Germinal center (tissue), 1 donor: ENCODE measurements around the gene SCO2.

Experiments
- DNase-seq: peaks from one replicate; pipeline ENCODE4 v3.0.0; 2012; ENCODE audit warnings: mixed read lengths, low spot score

SCO2 gene

DNA sequence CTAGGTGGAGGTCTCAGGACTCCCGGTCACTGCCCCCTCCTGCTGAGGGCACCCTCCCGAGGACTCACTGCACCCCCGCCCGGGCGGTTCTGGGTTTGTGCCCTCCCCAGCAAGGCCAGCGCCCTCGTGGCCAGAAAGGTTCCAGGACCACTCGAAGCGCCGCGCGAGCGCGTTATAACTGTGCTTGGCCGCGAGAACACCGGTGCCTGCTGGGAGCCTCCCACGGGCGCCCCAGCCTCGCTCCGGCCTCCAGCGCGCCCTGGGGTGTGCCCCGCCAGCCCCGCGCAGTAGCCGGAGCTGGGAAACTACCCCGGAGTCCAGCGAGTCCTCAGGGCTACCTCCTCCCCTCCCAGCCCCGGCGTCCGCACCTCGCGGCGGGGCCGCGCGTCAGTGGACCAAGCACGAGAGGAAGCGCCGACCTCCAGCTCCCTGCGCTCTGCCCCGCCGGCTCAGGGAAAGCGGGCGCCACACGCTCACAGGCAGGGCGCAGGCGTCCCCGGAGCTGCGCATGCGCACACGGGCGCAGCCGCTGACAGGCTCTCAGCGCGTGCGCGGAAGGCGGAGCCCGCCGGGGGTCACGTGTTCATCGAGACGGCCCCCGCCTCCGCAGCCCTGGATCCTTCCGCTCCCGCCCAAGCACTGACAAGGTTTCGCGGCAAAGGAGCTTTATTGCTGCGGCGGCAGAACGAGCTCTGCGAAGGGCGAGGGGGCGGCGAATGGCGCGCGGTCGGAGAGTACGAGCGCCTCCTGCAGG, at the start of gene SCO2:
SCO2 (minus strand) TSS at position 495 of the 754 bp plus-strand sequence. CDS start 1,187 bp downstream, outside the sequence.
- DNase-seq, result peak; percentile 99

DNA sequence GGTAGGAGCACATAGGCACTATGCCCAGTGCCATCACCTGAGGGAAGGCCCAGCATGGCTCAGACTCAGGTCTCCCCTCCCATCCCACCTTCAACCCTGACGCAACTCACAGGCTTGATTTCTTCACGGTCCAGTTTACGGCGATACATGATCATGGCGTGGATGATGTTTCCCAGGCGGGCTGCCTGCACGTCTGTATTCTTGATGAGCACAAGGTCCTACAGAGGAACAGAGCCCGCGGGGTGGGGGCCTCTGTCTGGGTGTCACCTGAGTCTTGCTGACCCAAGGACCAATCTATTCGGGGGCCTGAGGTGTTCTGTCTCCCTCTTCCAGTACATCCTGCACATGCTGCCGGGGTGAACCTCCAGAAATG, 49.0 kb upstream of the SCO2 start:
- no peak for DNase-seq

GRCh38 chr22:50573491-50574382, 48.3 kb upstream of the SCO2 start:
- no peak for DNase-seq

- DNase-seq, result no peak
Measured at GRCh38 chr22:50572965-50573364, 47.6 kb upstream of the SCO2 start.

GRCh38 chr22:50571264-50572175, 46.1 kb upstream of the SCO2 start:
- no peak for DNase-seq

- DNase-seq, result no peak
Measured at GRCh38 chr22:50570861-50571260, 45.5 kb upstream of the SCO2 start.

DNA sequence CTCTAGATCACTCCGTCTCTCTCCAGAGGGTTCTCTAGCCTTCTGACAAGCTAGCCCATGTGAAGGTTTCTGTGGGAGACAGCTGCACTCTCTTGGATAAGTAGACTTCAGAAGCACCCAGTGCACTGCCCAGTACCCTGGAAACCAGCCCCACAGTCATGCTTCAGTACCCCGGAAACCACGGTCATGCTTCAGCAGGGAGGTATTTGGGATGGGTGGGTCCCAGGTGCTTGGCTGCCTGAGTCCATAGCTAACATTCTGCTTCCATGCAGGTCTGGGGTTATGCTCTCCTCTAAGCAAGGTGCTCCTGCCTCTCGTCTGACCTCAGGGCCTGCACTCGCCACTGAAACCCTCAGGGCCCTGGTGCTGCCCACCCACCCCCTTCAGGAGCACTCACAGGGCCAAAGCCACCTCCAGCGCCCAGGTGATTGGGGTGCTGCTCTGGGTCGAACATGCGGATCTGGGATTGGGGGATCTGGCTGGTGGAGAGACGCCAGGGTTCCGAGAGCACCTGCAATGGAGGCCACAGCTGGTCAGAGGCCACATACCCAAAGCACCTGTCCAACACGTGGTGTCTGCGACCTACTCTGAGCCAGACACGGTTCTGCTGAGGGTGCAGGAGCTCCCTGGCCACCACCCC, 44.6 kb upstream of the SCO2 start:
- no peak for DNase-seq

- no peak for DNase-seq
Measured at GRCh38 chr22:50569041-50569459, 43.7 kb upstream of the SCO2 start.

DNA sequence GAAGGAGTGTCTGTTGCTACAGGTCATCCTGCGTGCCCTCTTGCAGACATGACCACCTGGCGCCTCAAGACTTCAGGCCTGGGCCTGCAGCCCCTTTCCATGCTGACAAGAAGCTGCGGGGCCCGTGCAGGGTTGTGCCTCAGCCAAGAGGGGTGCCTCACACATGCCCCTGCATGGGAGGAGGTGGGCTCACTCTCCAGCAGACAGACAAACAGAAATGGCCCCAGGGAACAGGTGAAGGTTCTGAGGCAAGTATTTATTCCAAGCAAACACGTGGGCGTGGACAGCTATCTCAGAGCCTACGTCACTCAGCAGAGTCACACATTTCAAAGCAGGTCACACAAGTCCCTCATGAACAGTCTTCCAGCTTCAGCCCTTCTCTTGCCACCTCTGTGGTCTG, 43.2 kb upstream of the SCO2 start:
- no peak for DNase-seq

DNA sequence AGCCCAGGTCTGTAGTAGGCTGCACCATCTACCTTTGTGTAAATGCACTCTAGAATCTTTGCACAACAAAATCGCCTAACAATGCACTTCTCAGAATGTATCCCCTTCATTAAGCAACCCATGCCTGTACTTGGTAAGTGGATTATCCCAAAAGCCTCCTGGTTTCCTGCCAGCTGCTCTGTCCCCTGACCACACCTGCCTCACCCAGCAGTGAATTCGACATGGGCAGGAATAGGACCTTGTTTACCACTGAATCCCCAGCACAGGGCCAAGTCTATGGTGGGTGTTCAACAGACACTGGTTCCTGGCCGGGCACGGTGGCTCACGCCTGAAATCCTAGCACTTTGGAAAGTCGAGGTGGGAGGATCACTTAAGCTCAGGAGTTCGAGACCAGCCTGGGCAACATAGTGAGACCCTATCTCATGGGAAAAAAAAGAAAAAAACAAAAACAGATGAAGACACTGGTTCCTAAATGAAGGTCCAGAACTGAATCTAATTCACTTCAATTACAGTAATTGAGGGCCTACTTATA, 42.4 kb upstream of the SCO2 start:
- DNase-seq, result no peak

- DNase-seq, result no peak
Measured at GRCh38 chr22:50564289-50564688, 38.9 kb upstream of the SCO2 start.

DNA sequence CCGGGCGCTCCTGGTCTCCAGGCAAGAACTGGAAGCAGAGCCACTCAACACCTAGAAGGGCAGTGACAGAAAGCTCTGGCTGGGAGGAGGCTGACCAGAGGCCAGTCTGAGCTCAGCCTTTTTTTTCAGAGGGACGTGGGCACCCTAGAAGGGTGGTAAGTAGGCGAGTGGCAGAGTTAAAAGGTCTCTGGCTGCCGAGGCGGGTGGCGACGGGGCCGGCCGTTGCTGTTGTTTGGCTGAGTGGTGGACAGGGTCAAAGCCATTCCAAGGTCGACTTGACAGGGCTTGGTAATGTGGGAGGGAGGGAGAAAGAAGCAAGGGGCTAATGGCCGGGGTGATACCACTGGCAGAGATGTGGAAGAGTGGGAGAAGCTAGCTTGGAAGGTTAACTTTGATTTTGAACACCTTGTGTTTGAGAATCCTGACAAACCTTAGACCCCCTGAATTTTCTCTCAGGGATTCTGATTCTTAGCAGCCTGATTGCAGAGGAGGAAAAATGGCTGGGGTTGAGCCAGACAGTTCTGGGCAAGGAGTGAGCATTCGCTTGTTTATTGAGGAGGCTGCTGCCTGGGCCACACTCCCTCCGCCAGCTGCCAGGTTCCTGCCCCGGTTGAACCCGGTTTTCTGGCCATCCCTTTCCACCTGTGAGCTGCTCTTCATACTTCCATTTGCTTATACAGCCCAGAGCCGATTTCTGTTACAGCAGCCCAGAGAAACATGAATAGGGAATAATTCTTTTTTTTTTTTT, 38.2 kb upstream of the SCO2 start:
- DNase-seq, result no peak

DNA sequence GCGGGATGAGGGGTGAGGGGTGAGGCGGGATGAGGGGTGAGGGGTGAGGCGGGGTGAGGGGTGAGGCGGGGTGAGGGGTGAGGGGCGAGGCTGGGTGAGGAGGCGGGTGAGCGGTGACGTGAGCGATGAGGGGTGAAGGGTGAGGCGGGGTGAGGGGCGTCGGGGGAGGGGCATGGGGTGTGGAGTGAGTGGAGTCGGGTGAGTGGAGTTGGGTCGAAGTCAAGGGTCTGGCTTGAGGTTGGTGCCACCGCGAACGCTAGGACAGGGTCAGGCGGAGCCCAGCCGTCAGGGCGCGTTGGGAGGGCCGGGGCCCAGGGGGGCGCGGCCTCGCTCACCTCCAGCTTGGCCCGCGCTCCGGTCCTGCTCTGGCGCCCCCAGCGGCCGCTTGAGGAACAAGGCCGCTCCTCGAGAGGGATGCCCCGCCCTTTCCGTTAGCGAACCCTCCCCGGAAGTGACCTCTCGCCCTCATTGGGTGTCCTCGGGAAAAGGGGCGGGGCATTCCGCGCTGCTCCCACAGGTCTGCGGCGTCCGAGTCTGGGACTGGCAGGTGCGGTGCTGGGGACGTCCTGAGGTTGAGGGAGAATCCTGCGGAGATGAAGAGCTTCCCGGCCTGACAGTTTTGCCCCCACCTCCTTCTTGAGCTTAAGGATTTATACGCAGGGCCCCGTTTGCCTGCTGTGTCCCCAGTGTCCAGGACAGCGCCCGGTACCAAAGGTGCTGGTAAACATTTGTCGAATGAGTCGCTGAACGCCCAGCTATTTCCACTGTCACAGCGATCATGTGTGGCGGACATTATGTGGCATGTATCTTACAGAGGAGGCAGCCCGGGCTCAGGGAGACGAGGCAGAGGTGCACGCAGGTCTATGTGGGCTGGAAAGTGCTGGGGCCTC, 37.4 kb upstream of the SCO2 start, which contains the start of gene SYCE3:
SYCE3 (minus strand) TSS at position 397 of the 890 bp plus-strand sequence. CDS start 6,514 bp downstream, outside the sequence.
- peak; percentile 93 for DNase-seq

GRCh38 chr22:50561401-50562358, 36.3 kb upstream of the SCO2 start:
- no peak for DNase-seq

- DNase-seq, result no peak
Measured at GRCh38 chr22:50560034-50560433, 34.6 kb upstream of the SCO2 start.

DNA sequence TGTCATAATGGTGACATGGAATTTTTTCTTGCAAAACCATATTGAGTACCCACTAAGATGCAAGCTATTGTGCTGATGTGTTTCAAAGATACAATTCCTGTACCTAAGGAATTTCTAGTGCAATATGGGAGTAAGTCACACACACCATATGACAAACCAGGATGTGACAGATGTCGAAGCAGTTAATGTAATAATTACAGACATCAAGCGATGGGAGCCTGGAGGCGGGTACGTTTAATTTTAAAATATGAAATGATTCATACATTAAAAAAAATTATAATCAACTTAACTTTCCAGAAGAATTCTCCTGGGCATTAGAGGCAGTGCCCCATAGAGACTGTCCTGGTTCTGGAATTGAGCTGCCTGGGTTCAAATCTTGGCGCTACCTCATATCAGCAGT, 31.3 kb upstream of the SCO2 start:
- no peak for DNase-seq

DNA sequence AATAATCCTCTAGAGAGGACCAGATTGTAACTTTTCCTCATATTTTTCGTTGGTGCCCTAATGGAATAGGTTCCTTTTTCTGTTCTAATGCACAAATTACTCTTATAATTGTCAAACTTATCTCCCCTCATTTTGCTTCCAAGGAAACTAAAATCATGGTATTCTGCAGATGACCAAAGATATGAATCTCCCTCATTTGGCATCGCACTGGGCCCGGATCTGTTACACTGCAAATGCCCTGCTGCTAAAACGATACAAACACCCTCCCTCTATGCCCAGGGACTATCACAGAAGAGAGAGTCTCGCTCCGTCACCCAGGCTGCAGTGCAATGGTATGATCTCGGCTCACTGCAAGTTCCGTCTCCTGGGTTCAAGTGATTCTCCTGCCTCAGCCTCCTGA, 27.9 kb upstream of the SCO2 start:
- no peak for DNase-seq

DNA sequence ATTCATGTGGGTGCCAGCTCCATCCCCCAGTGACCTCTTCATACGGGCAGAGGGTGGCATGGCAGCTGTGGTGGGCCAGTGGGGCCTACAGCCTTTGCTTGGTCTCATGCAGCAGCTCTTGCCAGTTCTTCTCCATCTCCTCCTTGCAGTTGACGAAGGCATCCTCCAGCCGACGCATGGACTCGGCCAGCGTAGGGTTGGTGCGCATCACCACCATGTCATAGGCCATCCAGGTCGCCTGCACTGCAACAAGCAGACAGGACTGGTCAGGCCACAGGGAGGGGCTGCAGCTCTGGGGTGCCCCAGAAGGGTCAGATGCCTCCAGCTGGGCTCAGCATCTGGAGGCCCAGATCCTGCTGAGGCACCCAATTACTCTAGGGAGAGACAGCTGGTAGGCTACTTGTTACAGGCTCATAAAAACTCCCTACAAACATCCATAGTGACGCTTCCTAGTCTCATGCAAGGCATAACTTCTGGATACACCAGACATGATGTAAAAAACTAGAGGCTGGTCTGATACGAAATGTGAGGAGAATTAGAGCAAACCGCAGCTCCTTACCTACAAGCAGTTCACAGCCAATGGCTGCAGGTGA, 25.9 kb upstream of the SCO2 start:
- DNase-seq, result no peak
